Neuronal stem cell (in vitro differentiated cells): Measurements from ENCODE around the gene TMCC2.

Experiments used
- DNase-seq: peaks from one replicate; pipeline ENCODE4 v3.0.0-alpha.2; 2013; ENCODE audit warnings: low spot score
- H2AFZ ChIP-seq: one replicate; pipeline ENCODE4 v1.6.1; 2013; ENCODE audit warnings: mild to moderate bottlenecking, low read length, inconsistent platforms
- H2AK5ac ChIP-seq: 2 replicates; pipeline ENCODE4 v1.6.1; 2013; ENCODE audit warnings: low read depth, mild to moderate bottlenecking, inconsistent platforms, low read length, moderate library complexity, mixed read lengths
- H2BK120ac ChIP-seq: 2 replicates; pipeline ENCODE4 v1.6.1; 2013; ENCODE audit warnings: low read depth, mild to moderate bottlenecking, inconsistent platforms, low read length, moderate library complexity, mixed read lengths
- H2BK12ac ChIP-seq: one replicate; pipeline ENCODE4 v1.6.1; 2013; ENCODE audit warnings: low read length, inconsistent platforms
- H2BK15ac ChIP-seq: 2 replicates; pipeline ENCODE4 v1.6.1; 2013; ENCODE audit warnings: mild to moderate bottlenecking, low read length, inconsistent platforms, mixed read lengths
- H2BK5ac ChIP-seq: one replicate; pipeline ENCODE4 v1.6.1; 2013; ENCODE audit warnings: inconsistent platforms, mild to moderate bottlenecking, low read length, moderate library complexity
- H3K14ac ChIP-seq: one replicate; pipeline ENCODE4 v1.6.1; 2013; ENCODE audit warnings: low read length, inconsistent platforms
- H3K18ac ChIP-seq: 2 replicates; pipeline ENCODE4 v1.6.1; 2013; ENCODE audit warnings: low read length, inconsistent platforms
- H3K23ac ChIP-seq: 2 replicates; pipeline ENCODE4 v1.6.1; 2013; ENCODE audit warnings: low read depth, mild to moderate bottlenecking, mixed read lengths, low read length, inconsistent platforms; ENCODE audit not compliant: poor library complexity
- H3K27ac ChIP-seq: replicated peaks from 3 replicates; pipeline ENCODE4 v1.5.1; 2013; ENCODE audit warnings: low read length, inconsistent platforms
- H3K27me3 ChIP-seq, 3 experiments: 2 replicates each; pipeline ENCODE4 v1.6.1; 2013; ENCODE audit warnings: low read length in 3 of 3, mild to moderate bottlenecking in 2 of 3, inconsistent platforms in 1 of 3, low read depth in 1 of 3, mixed read lengths in 1 of 3, moderate library complexity in 1 of 3; ENCODE audit not compliant: control insufficient read depth in 3 of 3, insufficient read depth in 3 of 3
- H3K36me3 ChIP-seq, 2 donors: replicated peaks in 1 of 2; 2 replicates each; pipeline ENCODE4 v1.6.1; 2013; ENCODE audit warnings: low read length in 2 of 2; ENCODE audit not compliant: control insufficient read depth in 2 of 2, insufficient read depth in 2 of 2
- H3K4ac ChIP-seq: 2 replicates; pipeline ENCODE4 v1.6.1; 2013; ENCODE audit warnings: inconsistent platforms, mild to moderate bottlenecking, low read length, moderate library complexity
- H3K4me1 ChIP-seq, 2 donors: 1 replicate in 1 of 2; 2 replicates in 1 of 2; pipeline ENCODE4 v1.6.1; 2013; ENCODE audit warnings: low read length in 2 of 2, low read depth in 1 of 2; ENCODE audit not compliant: control insufficient read depth in 2 of 2, insufficient read depth in 1 of 2
- H3K4me2 ChIP-seq: one replicate; pipeline ENCODE4 v1.6.1; 2013; ENCODE audit warnings: mild to moderate bottlenecking, low read length, inconsistent platforms; ENCODE audit not compliant: insufficient read depth, poor library complexity, severe bottlenecking
- H3K4me3 ChIP-seq, 2 donors: 2 replicates each; pipeline ENCODE4 v1.5.1; 2013; ENCODE audit warnings: low read length in 2 of 2, mild to moderate bottlenecking in 2 of 2, inconsistent platforms in 1 of 2, moderate library complexity in 1 of 2
- H3K79me1 ChIP-seq: one replicate; pipeline ENCODE4 v1.6.1; 2013; ENCODE audit warnings: low read depth, mild to moderate bottlenecking, inconsistent platforms, low read length, moderate library complexity
- H3K9ac ChIP-seq: one replicate; pipeline ENCODE4 v1.6.1; 2013; ENCODE audit warnings: mild to moderate bottlenecking, low read depth, low read length, inconsistent platforms; ENCODE audit not compliant: poor library complexity
- H3K9me3 ChIP-seq, 2 donors: replicated peaks in 1 of 2; 2 replicates each; pipeline versions ENCODE3 to v1.6.1; 2013; ENCODE audit warnings: low read length in 2 of 2, mild to moderate bottlenecking in 2 of 2, inconsistent platforms in 1 of 2, low read depth in 1 of 2, mixed read lengths in 1 of 2, moderate library complexity in 1 of 2; ENCODE audit not compliant: control insufficient read depth in 2 of 2, insufficient read depth in 1 of 2
- H4K8ac ChIP-seq: one replicate; pipeline ENCODE4 v1.6.1; 2013; ENCODE audit warnings: low read depth, mild to moderate bottlenecking, inconsistent platforms, low read length, moderate library complexity
- H4K91ac ChIP-seq: one replicate; pipeline ENCODE4 v1.6.1; 2013; ENCODE audit warnings: low read length, low read depth, mild to moderate bottlenecking, inconsistent platforms; ENCODE audit not compliant: poor library complexity
- WGBS, 2 donors: extraction: QIAGEN DNeasy Blood & Tissue Kit; methylation state at CpG; one replicate each; pipeline ENCODE4 v1.1.7; 2013; ENCODE audit warnings: missing lambda C conversion rate in 2 of 2, mixed read lengths in 1 of 2; ENCODE audit not compliant: insufficient read length in 2 of 2, insufficient replicate concordance in 1 of 2; ENCODE audit errors: extremely low coverage in 2 of 2; 5-methylcytosine and 5-hydroxymethylcytosine counted together

TMCC2 gene

DNA sequence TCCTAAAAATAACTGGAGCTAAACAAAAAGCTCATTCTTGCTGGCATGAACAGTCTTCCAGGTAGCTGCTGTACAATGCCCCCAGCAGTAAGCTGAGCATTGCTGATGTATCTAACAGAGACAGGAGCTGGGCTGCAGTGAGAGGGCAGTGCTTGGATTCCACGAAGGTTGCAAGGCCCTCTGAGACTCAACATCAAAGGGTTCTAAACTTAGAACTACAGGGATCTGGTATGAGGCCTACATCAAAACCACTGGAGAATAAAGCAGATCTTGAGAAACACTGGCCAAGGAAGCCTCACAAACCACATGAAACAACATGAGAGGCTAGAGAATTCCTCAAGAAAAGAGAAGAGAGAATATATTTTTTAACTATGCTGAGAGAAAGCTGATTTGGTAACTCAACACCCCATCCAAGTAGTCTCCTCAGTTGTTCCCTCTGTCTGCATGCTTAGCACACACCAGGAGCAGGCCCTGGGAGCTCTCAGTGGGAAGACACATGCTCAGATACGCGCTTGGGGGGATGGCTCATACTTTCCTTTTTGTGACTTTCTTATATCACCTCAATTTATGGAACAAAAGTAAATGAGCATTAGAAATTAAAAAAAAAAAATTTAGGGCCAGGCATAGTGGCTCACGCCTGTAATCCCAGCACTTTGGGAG is 43.9 kb upstream of the TMCC2 start:
- Histone ChIP-seq H2AK5ac (no peak overlapping the region), H3K27ac (no peak overlapping the region)

DNA sequence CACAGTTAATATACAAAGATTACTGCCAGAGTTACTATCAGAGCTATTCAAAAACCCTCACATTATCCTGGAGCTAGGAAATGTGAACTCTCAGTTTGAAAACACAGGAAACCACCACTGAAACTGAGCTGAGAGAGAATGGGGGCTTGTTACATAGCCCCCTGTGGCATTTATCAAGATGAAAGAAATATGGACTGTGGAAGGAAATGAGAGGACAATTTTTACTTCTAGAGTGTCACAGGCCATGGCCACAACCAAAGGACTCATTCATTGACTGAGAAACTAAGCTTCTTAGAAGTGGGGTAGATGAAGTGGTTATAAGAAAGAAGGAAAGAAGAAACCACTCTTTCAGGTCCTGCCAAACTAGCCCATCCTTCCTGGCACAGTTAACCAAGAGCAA is 41.6 kb upstream of the TMCC2 start:
- H2BK5ac ChIP-seq, result no peak overlapping the region
- H3K36me3 ChIP-seq, result peaks cover 4 to 20% of the 10 kb centered on the region in 2 donors
- no peak overlapping the region for H2AK5ac ChIP-seq
- no peak overlapping the region for H4K8ac ChIP-seq
- no peak overlapping the region for H3K14ac ChIP-seq
- no peak overlapping the region for H3K9ac ChIP-seq
- H3K27ac ChIP-seq, result no peak overlapping the region
- H2BK15ac ChIP-seq, result no peak overlapping the region
- no peak overlapping the region for H3K23ac ChIP-seq
- H3K4ac ChIP-seq, result no peak overlapping the region
- no peak for DNase-seq
- peaks cover 1 to 5% of the 10 kb centered on the region in 2 donors for H3K4me1 ChIP-seq
- H3K27me3 ChIP-seq, result no peaks in the 10 kb centered on the region
- H3K4me3 ChIP-seq, result no peak overlapping the region
- no peak overlapping the region for H3K18ac ChIP-seq
- no peak overlapping the region for H3K4me2 ChIP-seq
- no peak overlapping the region for H2BK12ac ChIP-seq
- no peak overlapping the region for H2AFZ ChIP-seq
- no peak overlapping the region for H4K91ac ChIP-seq
- H3K9me3 ChIP-seq, result no peaks in the 10 kb centered on the region
- H3K79me1 ChIP-seq, result peaks cover 3% of the 10 kb centered on the region
- H2BK120ac ChIP-seq, result no peak overlapping the region

More for the DNA sequence above, 43.9 kb upstream of the TMCC2 start:
- H2BK12ac ChIP-seq, result no peak overlapping the region
- H4K8ac ChIP-seq, result no peak overlapping the region
- H2BK15ac ChIP-seq, result no peak overlapping the region
- no peak overlapping the region for H4K91ac ChIP-seq
- WGBS, 2 donors, result no CpG with 5 or more reads among the region's 4 CpGs
- H3K14ac ChIP-seq, result no peak overlapping the region
- peaks cover 4 to 20% of the 10 kb centered on the region in 2 donors for H3K36me3 ChIP-seq
- no peak for DNase-seq
- no peak overlapping the region for H3K23ac ChIP-seq
- no peaks in the 10 kb centered on the region for H3K9me3 ChIP-seq
- no peak overlapping the region for H2AFZ ChIP-seq
- no peak overlapping the region for H3K4me3 ChIP-seq
- no peak overlapping the region for H3K9ac ChIP-seq
- peaks cover 3% of the 10 kb centered on the region for H3K79me1 ChIP-seq
- no peak overlapping the region for H3K18ac ChIP-seq
- H3K4me2 ChIP-seq, result no peak overlapping the region
- H2BK120ac ChIP-seq, result no peak overlapping the region
- no peaks in the 10 kb centered on the region for H3K27me3 ChIP-seq
- no peaks in the 10 kb centered on the region for H3K4me1 ChIP-seq
- H3K4ac ChIP-seq, result no peak overlapping the region
- H2BK5ac ChIP-seq, result no peak overlapping the region

DNA sequence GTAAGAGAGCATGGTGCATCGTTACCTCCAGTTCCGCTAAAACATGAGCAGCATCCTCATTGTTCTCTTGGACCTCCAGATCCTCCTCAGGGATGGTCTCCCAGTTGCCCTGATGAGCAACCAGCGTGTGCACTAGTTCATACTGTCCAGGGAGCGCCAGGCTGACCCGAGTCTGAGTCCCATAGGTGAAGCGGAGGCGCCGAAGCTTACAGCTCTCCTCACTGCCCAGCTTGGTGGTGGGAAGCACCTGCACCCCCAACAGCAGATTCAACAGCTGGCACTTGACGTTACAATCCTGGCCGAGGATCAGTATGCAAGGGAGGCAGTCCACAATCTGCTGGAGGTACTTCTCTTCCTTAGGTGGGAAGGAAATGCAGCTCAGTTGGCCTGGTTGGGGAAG is 40.3 kb upstream of the TMCC2 start:
- H2BK120ac ChIP-seq, result no peak overlapping the region
- no peak overlapping the region for H2BK12ac ChIP-seq
- no peak overlapping the region for H3K4ac ChIP-seq
- H3K36me3 ChIP-seq, result peaks cover 4 to 14% of the 10 kb centered on the region in 2 donors
- no peak overlapping the region for H3K9ac ChIP-seq
- no peak overlapping the region for H3K23ac ChIP-seq
- no peak overlapping the region for H2BK5ac ChIP-seq
- H4K8ac ChIP-seq, result no peak overlapping the region
- no peak overlapping the region for H2BK15ac ChIP-seq
- no peak overlapping the region for H3K18ac ChIP-seq
- H3K27ac ChIP-seq, result no peak overlapping the region
- no peaks in the 10 kb centered on the region for H3K9me3 ChIP-seq
- no peak overlapping the region for H3K4me2 ChIP-seq
- no peak overlapping the region for H2AFZ ChIP-seq
- peaks cover 3% of the 10 kb centered on the region for H3K79me1 ChIP-seq
- no peak overlapping the region for H3K4me3 ChIP-seq
- no peak overlapping the region for H3K14ac ChIP-seq
- H4K91ac ChIP-seq, result no peak overlapping the region
- DNase-seq, result no peak
- H3K4me1 ChIP-seq, result peaks cover 2 to 11% of the 10 kb centered on the region in 2 donors
- no peaks in the 10 kb centered on the region for H3K27me3 ChIP-seq
- H2AK5ac ChIP-seq, result no peak overlapping the region
- no CpG with 5 or more reads among the region's 10 CpGs for WGBS, 2 donors

DNA sequence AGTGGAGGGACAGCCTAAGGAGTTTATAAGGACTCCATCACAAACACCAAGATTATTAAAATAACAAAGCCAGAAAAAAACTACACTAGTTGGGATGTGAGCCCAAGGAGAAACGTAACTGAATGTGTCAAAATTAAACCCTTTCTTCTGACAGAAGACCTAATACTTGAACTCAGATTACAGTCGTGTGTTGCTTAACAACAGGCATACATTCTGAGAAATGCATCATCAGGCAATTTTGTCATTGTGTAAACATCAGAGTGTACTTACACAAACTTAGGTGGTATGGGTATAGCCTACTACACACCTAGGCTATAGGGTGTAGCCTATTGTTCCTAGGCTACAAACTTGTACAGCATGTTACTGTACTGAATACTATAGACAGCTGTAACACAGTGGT is 39.6 kb upstream of the TMCC2 start:
- no peak overlapping the region for H4K91ac ChIP-seq
- H3K4me2 ChIP-seq, result no peak overlapping the region
- no peaks in the 10 kb centered on the region for H3K27me3 ChIP-seq
- no peak overlapping the region for H4K8ac ChIP-seq
- no peak overlapping the region for H3K23ac ChIP-seq
- no peak overlapping the region for H2AFZ ChIP-seq
- H3K79me1 ChIP-seq, result peaks cover 3% of the 10 kb centered on the region
- no peak overlapping the region for H3K27ac ChIP-seq
- no peaks in the 10 kb centered on the region for H3K9me3 ChIP-seq
- DNase-seq, result no peak
- H3K14ac ChIP-seq, result no peak overlapping the region
- no peak overlapping the region for H2BK120ac ChIP-seq
- no peak overlapping the region for H2BK15ac ChIP-seq
- no peak overlapping the region for H3K18ac ChIP-seq
- no peak overlapping the region for H2BK12ac ChIP-seq
- no peak overlapping the region for H3K4me3 ChIP-seq
- no peak overlapping the region for H3K9ac ChIP-seq
- peaks cover 4 to 16% of the 10 kb centered on the region in 2 donors for H3K4me1 ChIP-seq
- H3K36me3 ChIP-seq, result peaks cover 4 to 14% of the 10 kb centered on the region in 2 donors
- H3K4ac ChIP-seq, result no peak overlapping the region
- no CpG with 5 or more reads among the region's 2 CpGs for WGBS, 2 donors
- H2BK5ac ChIP-seq, result no peak overlapping the region
- H2AK5ac ChIP-seq, result no peak overlapping the region
